Activated T-helper 17 cell treated with anti-CD3 and anti-CD28 coated beads, Interleukin-2, amount 50 U/mL, for 72 hours (primary cell): ENCODE measurements around the gene PLXNC1. TPM values are rescaled to one million over a fixed set of nuclear protein-coding genes. Genes with fewer than 3 reads are reported as not detected.

Experiments used
- ATAC-seq: fragments of 150-1000 bp; cut with Tn5 transposase; replicated peaks from 2 replicates; pipeline ENCODE4 v1.10.0; 2021; ENCODE audit warnings: mild to moderate bottlenecking, moderate library complexity
- H3K27ac Mint-ChIP-seq: one replicate; pipeline ENCODE4 v1.8.0; 2022; ENCODE audit warnings: mixed read lengths
- H3K27me3 Mint-ChIP-seq: one replicate; pipeline ENCODE4 v1.8.0; 2022; ENCODE audit warnings: mixed read lengths
- H3K36me3 Mint-ChIP-seq: one replicate; pipeline ENCODE4 v1.8.0; 2022; ENCODE audit warnings: low read depth, mild to moderate bottlenecking, mixed read lengths
- H3K4me1 Mint-ChIP-seq: one replicate; pipeline ENCODE4 v1.8.0; 2022; ENCODE audit warnings: mixed read lengths
- H3K4me3 Mint-ChIP-seq: one replicate; pipeline ENCODE4 v1.8.0; 2022; ENCODE audit warnings: mild to moderate bottlenecking, mixed read lengths
- H3K9me3 Mint-ChIP-seq: one replicate; pipeline ENCODE4 v1.8.0; 2022; ENCODE audit warnings: mixed read lengths
- total RNA-seq, 2 donors: library from RNA; stranded (reverse); gene quantifications; one replicate each; pipeline ENCODE4 v1.2.3, GENCODE V29; 2022

Gene PLXNC1
- total RNA-seq, 2 donors from 2014 or later: 4.9 to 7.5 TPM

DNA sequence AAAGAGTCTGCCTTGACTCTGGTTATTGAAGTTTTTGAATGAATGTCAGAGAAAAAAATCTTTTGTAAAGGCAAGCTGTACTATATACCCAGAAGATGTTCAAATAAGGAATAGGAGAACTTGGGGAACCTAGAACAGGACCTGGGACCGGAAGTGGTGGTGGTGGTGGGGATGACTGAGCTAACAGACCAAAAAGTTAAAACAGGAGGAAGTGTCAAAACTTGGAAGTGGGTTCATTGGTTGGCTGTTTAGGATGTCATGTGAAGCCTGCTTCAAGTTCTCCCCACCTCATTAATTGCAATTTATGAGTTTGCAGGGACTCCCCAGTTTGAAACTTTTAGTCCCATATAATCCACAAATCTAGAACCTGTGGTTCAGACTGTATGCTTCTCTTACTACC is 26.2 kb downstream of the PLXNC1 start:
- Mint-ChIP-seq H3K4me3 (peak overlapping the region; percentile 21), H3K27ac (peak overlapping the region; percentile 49), H3K27me3 (no peaks in the 10 kb centered on the region), H3K36me3 (peaks cover 12% of the 10 kb centered on the region), H3K4me1 (peaks cover 34% of the 10 kb centered on the region), H3K9me3 (peaks cover 8% of the 10 kb centered on the region)
- peak; percentile 38 for ATAC-seq

DNA sequence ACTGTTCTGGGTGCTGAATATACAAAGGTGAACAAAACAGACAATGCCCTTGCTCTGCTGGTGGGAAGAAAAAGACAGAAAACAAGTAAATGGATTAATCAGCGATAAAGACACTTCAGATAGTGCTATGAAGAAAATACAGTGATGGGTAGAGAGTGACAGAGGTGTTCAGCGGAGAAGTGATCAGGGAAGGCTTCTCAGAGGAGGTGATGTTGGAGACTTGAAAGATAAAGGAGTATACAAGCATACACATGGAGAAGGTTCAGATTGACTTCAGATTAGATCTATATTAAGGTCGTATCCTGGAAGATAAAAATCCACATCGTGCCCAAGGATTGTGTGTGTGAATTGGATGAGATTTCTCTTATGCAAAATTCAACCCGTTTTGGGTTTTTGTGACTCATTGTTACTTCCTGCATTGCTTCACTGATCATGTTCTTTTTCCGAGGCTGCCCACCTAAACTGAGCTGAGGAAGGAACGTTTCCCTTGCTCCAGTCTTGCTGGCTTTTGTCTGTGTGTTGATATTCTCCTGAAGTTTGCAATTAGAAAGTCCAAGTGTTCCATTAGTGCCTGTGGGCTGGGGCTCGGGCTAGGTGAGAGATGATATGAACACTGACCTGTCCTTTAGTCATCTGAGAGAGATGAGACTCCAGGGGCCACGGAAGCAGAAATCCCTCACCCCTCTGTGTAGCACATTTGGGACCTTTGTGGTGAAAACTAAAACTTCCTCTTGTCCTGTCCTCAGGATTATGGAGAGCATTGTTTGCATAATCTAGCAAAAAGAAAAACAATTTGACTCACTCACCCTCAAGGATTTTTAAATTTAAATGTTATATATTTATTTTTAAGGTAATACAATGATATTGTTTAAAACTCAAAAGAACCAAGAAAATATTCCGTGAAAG is 27.6 kb downstream of the PLXNC1 start:
- Mint-ChIP-seq H3K36me3 (peaks cover 6% of the 10 kb centered on the region), H3K4me1 (peaks cover 37% of the 10 kb centered on the region), H3K9me3 (peaks cover 8% of the 10 kb centered on the region), H3K27me3 (no peaks in the 10 kb centered on the region), H3K4me3 (peak overlapping the region; percentile 21), H3K27ac (no peak overlapping the region)
- peak; percentile 29 for ATAC-seq

DNA sequence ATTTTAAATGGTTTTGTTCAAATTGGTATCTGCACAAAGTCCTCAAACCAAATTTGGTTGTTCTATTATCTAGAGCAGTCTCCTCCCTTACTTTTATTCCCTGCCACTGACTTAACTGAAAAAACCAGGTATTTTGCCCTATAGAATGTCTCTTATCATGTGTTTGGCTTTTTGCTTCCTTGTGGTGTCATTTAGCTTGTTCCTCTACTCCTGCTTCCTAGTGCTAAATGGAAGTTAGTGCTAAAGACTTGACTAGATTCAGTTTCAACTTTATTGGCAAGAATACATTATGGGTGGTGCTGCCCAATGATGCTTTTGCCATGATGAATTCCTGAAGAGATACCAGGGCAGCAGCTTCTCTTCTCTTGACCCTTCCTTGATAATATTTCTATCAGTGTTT is 29.7 kb downstream of the PLXNC1 start:
- H3K4me3 Mint-ChIP-seq: no peak overlapping the region
- peaks cover 32% of the 10 kb centered on the region for H3K4me1 Mint-ChIP-seq
- H3K36me3 Mint-ChIP-seq: peaks cover 7% of the 10 kb centered on the region
- ATAC-seq: no peak
- peaks cover 8% of the 10 kb centered on the region for H3K9me3 Mint-ChIP-seq
- no peak overlapping the region for H3K27ac Mint-ChIP-seq
- no peaks in the 10 kb centered on the region for H3K27me3 Mint-ChIP-seq

DNA sequence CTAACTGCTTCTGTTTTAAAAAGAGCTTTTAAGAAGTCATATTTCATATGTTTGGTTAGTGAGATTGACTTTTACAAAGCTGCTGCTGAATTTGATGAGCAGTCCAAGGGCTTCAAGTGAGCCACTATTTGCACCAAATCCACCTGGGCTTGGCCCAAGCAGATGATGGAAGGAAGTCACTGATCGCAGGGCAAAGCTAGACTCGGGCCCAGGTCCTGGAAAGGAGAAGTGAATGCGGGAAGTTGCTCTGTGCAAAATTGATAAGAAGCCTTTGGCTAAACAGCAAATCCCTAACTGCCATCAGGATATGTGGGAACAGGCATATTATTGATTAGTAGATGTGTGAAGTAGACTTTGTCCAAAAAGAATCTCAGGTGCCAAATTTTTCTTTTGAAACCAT is 30.5 kb downstream of the PLXNC1 start:
- no peak for ATAC-seq
- peaks cover 8% of the 10 kb centered on the region for H3K9me3 Mint-ChIP-seq
- H3K27ac Mint-ChIP-seq: no peak overlapping the region
- peaks cover 7% of the 10 kb centered on the region for H3K36me3 Mint-ChIP-seq
- H3K27me3 Mint-ChIP-seq: no peaks in the 10 kb centered on the region
- H3K4me1 Mint-ChIP-seq: peaks cover 32% of the 10 kb centered on the region
- H3K4me3 Mint-ChIP-seq: no peak overlapping the region

DNA sequence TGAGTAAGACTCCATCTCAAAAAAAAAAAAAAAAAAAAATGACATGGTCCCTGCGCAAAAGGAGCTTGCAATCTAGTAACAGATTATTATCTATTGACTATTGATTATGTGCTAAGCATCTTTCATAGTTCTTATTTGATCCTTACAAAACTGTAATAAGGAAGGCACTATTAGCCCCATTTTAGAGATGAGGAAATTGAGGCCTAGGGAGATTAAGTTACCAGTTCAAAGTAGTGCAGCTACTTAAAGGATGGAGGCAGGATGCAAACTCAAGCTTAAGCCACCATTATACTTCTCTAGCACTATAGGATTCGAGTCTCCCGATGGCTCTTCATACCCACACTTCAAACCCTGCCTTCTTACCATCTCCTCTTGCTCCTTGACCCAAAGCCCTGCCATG is 31.3 kb downstream of the PLXNC1 start:
- H3K36me3 Mint-ChIP-seq: peaks cover 7% of the 10 kb centered on the region
- no peak overlapping the region for H3K27ac Mint-ChIP-seq
- H3K4me3 Mint-ChIP-seq: no peak overlapping the region
- no peak for ATAC-seq
- H3K27me3 Mint-ChIP-seq: no peaks in the 10 kb centered on the region
- peaks cover 27% of the 10 kb centered on the region for H3K4me1 Mint-ChIP-seq
- peaks cover 8% of the 10 kb centered on the region for H3K9me3 Mint-ChIP-seq

DNA sequence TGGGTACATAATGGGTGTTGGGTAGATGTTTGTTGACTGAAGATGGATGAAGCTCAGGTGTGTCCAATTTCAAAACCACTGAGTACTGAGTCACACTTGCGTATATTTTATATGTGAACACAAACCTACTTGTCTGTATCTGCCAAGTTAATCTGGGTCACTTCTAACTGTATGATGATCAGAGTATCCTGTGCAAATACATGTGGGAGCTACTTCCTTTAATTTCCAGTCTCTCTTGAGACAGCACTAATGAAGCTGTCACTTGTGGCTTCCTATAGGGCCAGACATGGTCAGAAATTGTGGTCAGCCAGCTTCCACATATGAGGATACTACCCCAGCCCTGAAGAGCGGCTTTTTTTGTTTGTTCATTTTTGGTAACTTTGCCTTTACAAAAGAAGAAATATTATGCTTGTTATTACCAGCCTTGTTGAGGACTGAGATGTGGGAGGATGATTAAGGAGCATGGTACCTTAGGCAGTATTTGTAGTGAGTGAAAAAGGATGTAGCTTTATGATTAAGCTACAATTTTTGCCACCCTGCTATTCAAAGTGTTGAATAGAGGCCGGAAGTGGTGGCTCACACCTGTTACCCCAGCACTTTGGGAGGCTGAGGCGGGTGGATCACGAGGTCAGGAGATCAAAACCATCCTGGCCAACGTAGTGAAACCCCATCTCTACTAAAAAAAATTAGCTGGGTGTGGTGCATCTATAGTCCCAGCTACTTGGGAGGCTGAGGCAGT is 32.4 kb downstream of the PLXNC1 start:
- Mint-ChIP-seq H3K27ac (peak overlapping the region; percentile 17), H3K4me1 (peaks cover 18% of the 10 kb centered on the region), H3K9me3 (peaks cover 8% of the 10 kb centered on the region), H3K4me3 (peak overlapping the region; percentile 2), H3K27me3 (no peaks in the 10 kb centered on the region), H3K36me3 (peaks cover 7% of the 10 kb centered on the region)
- peak; percentile 79 for ATAC-seq

DNA sequence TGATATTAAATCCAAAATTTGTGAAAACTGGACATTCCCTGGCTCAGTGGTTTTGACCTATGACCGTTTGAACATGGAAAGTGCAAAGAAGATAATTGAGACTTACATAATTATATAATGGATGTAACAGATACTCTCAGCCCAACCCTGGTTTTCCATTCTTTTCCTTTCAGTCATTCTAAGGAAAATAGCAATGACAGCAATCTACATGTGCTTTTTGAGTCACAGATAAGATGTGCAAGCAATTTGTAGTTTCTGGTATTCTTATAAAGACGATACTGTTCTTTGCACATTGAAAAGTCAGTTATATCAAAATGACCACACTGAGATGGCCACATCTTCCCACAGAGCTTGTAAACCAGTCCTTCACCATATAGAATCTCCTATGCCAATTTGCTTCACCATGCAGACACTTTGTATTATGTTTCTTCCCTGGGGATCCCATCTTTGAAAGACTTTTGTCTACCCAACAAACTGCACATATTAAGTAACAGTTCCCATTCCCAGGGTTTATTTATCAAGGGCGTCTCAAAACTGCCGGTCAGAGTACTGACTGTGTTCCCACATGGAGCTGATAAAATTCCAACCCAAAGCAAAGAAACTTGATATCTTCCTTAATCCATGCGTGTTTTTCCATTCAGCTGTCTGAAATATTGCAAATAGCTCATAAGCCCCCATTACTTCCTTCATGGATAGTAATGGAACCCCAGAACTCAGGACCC is 34.8 kb downstream of the PLXNC1 start:
- Mint-ChIP-seq H3K4me1 (peaks cover 12% of the 10 kb centered on the region), H3K27ac (no peak overlapping the region), H3K36me3 (peaks cover 7% of the 10 kb centered on the region), H3K9me3 (peaks cover 2% of the 10 kb centered on the region), H3K27me3 (no peaks in the 10 kb centered on the region), H3K4me3 (no peak overlapping the region)
- ATAC-seq: no peak

DNA sequence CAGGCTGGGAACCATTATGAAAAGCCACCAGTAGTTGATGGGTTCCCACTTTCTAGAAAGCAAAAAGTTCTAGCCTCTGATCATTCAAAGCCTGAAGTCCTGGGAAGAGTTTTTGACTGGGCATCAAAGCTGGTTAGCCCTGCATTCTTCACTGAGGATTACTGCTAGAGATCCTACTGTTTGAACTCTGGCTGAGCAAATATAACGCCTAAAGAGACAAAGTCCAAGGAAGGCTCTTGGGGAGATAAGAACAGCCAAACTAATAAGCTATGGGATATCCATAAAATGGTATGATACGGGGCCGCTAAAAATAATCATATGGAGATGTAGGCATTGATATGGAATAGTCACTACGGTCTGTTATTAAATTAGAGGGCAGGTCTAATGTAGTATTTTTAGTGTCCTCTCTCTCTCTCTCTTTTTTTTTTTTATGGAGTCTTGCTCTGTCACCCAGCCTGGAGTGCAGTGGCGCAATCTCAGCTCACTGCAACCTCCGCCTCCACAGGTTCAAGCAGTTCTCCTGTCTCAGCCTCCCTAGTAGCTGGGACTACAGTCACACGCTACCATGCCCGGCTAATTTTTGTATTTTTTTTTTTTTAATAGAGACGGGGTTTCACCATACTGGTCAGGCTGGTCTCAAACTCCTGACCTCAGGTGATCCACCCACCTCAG is 35.5 kb downstream of the PLXNC1 start:
- Mint-ChIP-seq H3K27me3 (no peaks in the 10 kb centered on the region), H3K36me3 (peaks cover 7% of the 10 kb centered on the region), H3K27ac (no peak overlapping the region), H3K4me3 (no peak overlapping the region), H3K9me3 (no peaks in the 10 kb centered on the region), H3K4me1 (peaks cover 12% of the 10 kb centered on the region)
- no peak for ATAC-seq

DNA sequence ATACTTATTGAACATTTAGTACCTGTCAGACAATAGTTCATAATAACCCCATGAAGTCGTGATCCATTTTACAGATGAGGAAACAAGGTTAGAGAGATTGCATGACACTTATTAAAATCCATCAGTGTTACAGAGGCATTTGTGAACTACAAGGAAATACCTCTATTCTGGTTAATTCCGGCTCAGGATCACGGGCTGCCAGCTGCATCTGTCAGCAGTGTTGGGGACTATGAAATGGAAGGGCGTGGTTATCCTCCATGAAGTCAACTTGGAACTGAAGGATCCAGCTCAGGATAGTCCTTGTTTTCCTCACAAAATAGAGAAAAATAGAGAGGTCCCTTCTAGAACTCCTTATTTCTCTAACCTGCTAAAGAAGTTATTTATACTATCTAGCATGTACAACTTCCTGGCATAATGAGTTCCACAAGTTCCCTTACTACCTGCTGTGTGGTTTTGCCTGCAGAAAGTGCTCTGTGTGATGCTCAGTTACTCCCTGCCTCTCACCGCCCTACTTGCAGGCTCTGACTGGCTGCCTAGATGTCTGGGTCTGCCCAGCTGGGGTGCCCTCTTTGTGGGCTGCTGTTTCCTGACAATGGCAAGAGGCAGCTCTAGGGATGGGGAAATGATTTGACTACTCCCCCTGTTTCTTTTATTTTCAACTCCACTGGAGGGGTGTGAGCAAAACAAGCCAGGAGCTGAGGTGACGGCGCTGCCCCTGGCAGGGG is 36.8 kb downstream of the PLXNC1 start:
- Mint-ChIP-seq H3K4me3 (no peak overlapping the region), H3K4me1 (peaks cover 8% of the 10 kb centered on the region)

DNA sequence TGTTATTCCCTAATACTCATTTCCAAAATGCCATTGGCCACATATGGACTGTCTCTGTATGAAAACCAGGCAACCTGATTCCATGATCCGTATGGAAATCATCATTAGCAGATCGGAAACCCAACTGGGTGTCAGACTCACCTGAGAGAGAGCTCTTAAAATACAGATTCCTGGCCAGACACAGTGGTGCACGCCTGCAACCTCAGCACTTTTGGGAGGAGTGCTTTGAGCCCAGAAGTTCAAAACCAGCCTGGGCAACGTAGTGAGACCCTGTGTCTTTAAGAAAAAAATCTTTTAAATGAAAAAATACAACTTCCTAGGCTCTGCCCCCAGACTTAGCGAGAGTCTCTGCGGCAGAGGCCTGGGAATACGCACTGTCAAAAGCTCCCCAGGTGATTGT is 37.4 kb downstream of the PLXNC1 start:
- Mint-ChIP-seq H3K27ac (no peak overlapping the region), H3K36me3 (peaks cover 5% of the 10 kb centered on the region), H3K4me1 (peaks cover 5% of the 10 kb centered on the region), H3K27me3 (no peaks in the 10 kb centered on the region), H3K4me3 (no peak overlapping the region), H3K9me3 (peaks cover 4% of the 10 kb centered on the region)
- no peak for ATAC-seq

More for the DNA sequence above, 36.8 kb downstream of the PLXNC1 start:
- Mint-ChIP-seq H3K27ac (no peak overlapping the region), H3K9me3 (no peaks in the 10 kb centered on the region), H3K36me3 (peaks cover 7% of the 10 kb centered on the region), H3K27me3 (no peaks in the 10 kb centered on the region)
- ATAC-seq: no peak

DNA sequence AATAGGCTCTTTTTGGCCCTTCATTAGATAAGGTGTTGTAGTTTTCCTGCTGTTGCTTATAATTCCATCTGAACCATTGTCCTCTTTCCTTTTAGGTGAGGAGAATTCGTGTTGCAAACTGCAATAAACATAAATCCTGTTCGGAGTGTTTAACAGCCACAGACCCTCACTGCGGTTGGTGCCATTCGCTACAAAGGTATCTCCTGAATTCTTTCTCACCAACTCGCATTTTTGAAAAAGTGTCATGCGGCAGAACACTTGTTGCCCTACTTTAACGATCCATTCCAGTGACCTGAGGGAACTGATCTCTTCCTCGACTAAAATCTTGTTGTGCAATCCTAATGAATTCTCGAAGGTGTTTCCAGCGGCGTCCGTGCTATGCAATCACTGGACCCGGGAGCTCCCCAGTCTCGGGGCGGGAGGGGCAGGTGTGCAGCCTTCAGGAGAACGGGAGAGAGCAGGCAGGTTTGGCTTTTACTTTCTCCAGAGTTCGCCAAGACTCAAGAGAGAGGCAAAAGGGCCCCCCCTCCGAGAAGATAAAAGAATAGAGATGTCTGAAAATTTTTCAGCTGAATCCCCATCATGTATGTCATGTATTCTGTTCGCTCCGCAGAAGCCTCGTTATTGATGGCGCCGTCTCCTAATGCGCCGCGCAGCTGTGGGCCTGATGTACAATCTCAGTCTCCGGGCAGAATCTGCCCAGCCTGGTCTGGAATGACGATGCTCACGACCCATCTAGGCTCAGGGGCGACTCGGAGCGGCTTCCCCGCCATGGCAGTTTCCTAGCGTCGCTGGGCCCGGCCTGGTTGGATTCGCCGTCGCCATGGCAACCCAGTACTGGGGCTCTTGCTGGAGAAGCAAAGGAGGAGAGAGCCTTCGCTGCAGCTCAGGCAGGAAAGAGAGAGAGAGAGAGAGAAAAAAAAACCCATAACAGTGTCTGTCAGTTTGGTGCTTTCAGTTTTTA is 38.2 kb downstream of the PLXNC1 start:
- H3K36me3 Mint-ChIP-seq: no peaks in the 10 kb centered on the region
- no peak overlapping the region for H3K4me3 Mint-ChIP-seq
- peaks cover 6% of the 10 kb centered on the region for H3K4me1 Mint-ChIP-seq
- H3K9me3 Mint-ChIP-seq: peaks cover 5% of the 10 kb centered on the region
- no peaks in the 10 kb centered on the region for H3K27me3 Mint-ChIP-seq
- H3K27ac Mint-ChIP-seq: no peak overlapping the region
- ATAC-seq: no peak

DNA sequence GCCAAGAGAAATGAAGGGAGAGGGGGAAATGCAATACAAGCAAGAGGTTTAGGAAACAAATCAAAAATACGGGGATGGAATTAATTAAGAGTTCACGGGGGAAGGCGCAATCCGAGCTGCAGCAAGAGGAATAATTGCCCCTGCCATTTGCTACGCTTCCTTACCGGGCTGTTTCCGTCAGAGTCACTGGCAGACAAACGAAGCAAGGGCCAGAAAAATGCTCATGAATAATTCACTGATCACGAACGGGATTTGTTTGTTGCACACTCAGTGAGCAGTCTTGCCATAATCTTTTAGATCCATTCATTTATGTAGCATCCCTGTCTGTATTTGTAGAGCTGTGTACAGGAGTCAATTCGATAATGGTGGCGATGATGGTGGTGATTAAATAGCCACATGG is 39.0 kb downstream of the PLXNC1 start:
- no peak for ATAC-seq
- Mint-ChIP-seq H3K4me1 (peaks cover 6% of the 10 kb centered on the region), H3K27me3 (no peaks in the 10 kb centered on the region), H3K27ac (no peak overlapping the region), H3K9me3 (peaks cover 5% of the 10 kb centered on the region), H3K4me3 (no peak overlapping the region), H3K36me3 (no peaks in the 10 kb centered on the region)

DNA sequence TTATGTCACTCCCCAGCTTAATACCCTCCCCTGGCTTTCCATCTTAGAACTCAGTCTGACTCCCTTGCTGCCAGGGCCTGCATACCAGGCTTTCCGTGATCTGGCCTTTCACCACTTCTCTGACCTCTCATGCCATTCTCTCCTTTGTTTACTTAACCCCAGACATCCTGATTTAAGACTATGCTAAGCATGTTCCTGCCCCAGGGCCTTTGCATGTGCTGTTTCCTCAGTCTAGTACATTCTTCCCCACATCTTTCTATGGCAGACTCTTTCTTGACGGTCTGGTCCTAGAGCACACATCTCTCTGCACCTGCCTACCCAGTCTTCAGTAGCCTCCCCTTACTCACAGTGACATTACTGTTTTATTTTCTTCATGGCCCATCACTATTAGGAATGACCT is 42.2 kb downstream of the PLXNC1 start:
- Mint-ChIP-seq H3K36me3 (peaks cover 16% of the 10 kb centered on the region), H3K4me3 (no peak overlapping the region), H3K27ac (no peak overlapping the region), H3K9me3 (peaks cover 5% of the 10 kb centered on the region), H3K27me3 (no peaks in the 10 kb centered on the region), H3K4me1 (peaks cover 6% of the 10 kb centered on the region)
- ATAC-seq: no peak
